CD4-positive, alpha-beta T cell treated with Interleukin-6 for 4 hours (primary cell): ENCODE results near the gene IL17A.

Experiments used
- DNase-seq: peaks from one replicate; pipeline ENCODE4 v3.0.0-alpha.2; 2020; ENCODE audit warnings: mixed read lengths

IL17A gene

GRCh38 chr6:52186075-52186474 is at the start of gene IL17A:
TSS of gene IL17A (plus strand) at chr6:52186375. CDS start at chr6:52186432, 57 bp downstream.
- no peak for DNase-seq

GRCh38 chr6:52136934-52137467 is 49.2 kb upstream of the IL17A start:
- no peak for DNase-seq

GRCh38 chr6:52138284-52138683 is 47.9 kb upstream of the IL17A start:
- no peak for DNase-seq

- no peak for DNase-seq
Measured at GRCh38 chr6:52139985-52140680, 46.0 kb upstream of the IL17A start.

- DNase-seq, result no peak
Measured at GRCh38 chr6:52141596-52141995, 44.6 kb upstream of the IL17A start.

GRCh38 chr6:52142556-52142955 is 43.6 kb upstream of the IL17A start:
- DNase-seq, result no peak

- no peak for DNase-seq
Measured at GRCh38 chr6:52143551-52143950, 42.6 kb upstream of the IL17A start.

- no peak for DNase-seq
Measured at GRCh38 chr6:52144196-52145076, 41.7 kb upstream of the IL17A start.

GRCh38 chr6:52146851-52147445 is 39.2 kb upstream of the IL17A start:
- no peak for DNase-seq

GRCh38 chr6:52149076-52149475 is 37.1 kb upstream of the IL17A start:
- DNase-seq, result no peak

GRCh38 chr6:52149949-52150348 is 36.2 kb upstream of the IL17A start:
- DNase-seq, result no peak

- no peak for DNase-seq
Measured at GRCh38 chr6:52152070-52152423, 34.1 kb upstream of the IL17A start.

- no peak for DNase-seq
Measured at GRCh38 chr6:52152711-52153160, 33.4 kb upstream of the IL17A start.

- no peak for DNase-seq
Measured at GRCh38 chr6:52154381-52154780, 31.8 kb upstream of the IL17A start.

GRCh38 chr6:52155791-52156576 is 30.2 kb upstream of the IL17A start:
- DNase-seq, result no peak

- no peak for DNase-seq
Measured at GRCh38 chr6:52157301-52157941, 28.8 kb upstream of the IL17A start.

GRCh38 chr6:52160472-52161104 is 25.6 kb upstream of the IL17A start:
- DNase-seq, result no peak

GRCh38 chr6:52161689-52162438 is 24.3 kb upstream of the IL17A start:
- no peak for DNase-seq

GRCh38 chr6:52162940-52163908 is 23.0 kb upstream of the IL17A start:
- DNase-seq, result no peak
